Neutrophil (primary cell): ENCODE results near the gene LEF1.

ENCODE experiments used
- H3K27ac ChIP-seq: fragments of 200-600 bp; sonication (generic); 2 replicates; pipeline ENCODE4 v1.5.1; 2016; ENCODE audit warnings: mild to moderate bottlenecking, moderate library complexity
- H3K27me3 ChIP-seq: fragments of 200-600 bp; sonication (generic); 2 replicates; pipeline ENCODE4 v1.6.0; 2016; ENCODE audit warnings: mild to moderate bottlenecking
- H3K36me3 ChIP-seq: fragments of 200-600 bp; sonication (generic); 2 replicates; pipeline ENCODE4 v1.5.1; 2017
- H3K4me1 ChIP-seq, 2 experiments: fragments of 200-600 bp in 1 of 2; sonication (generic) in 1 of 2; 1 replicate in 1 of 2; 2 replicates in 1 of 2; pipeline versions ENCODE4 v1.5.1 to v1.6.1; 2013 to 2016; ENCODE audit warnings: low read depth in 1 of 2, low read length in 1 of 2, mild to moderate bottlenecking in 1 of 2, moderate library complexity in 1 of 2; ENCODE audit not compliant: control insufficient read depth in 1 of 2, insufficient read depth in 1 of 2
- H3K4me3 ChIP-seq, 2 experiments: fragments of 200-600 bp in 1 of 2; sonication (generic) in 1 of 2; 1 replicate in 1 of 2; 2 replicates in 1 of 2; pipeline ENCODE4 v1.5.1; 2013 to 2016; ENCODE audit warnings: low read depth in 1 of 2, low read length in 1 of 2, mild to moderate bottlenecking in 1 of 2, moderate library complexity in 1 of 2
- H3K9me3 ChIP-seq: fragments of 200-600 bp; sonication (generic); 2 replicates; pipeline ENCODE4 v1.5.1; 2016
- CTCF ChIP-seq: fragments of 200-600 bp; sonication (generic); IDR thresholded peaks from 2 replicates; pipeline ENCODE4 v1.5.1; 2016; ENCODE audit warnings: antibody characterized with exemption

The LEF1 gene

GRCh38 chr4:108149588-108150380 is 18.9 kb downstream of the LEF1 start:
- H3K9me3 ChIP-seq = no peaks in the 10 kb centered on the region
- no peaks in the 10 kb centered on the region for H3K4me1 ChIP-seq
- no peaks in the 10 kb centered on the region for H3K36me3 ChIP-seq
- no peak overlapping the region for H3K27ac ChIP-seq
- no peak for TF ChIP-seq CTCF
- no peak overlapping the region for H3K4me3 ChIP-seq
- H3K27me3 ChIP-seq = peaks cover 6% of the 10 kb centered on the region

GRCh38 chr4:108148316-108148715 is 20.4 kb downstream of the LEF1 start:
- no peaks in the 10 kb centered on the region for H3K4me1 ChIP-seq
- no peak overlapping the region for H3K4me3 ChIP-seq
- H3K27me3 ChIP-seq = peaks cover 6% of the 10 kb centered on the region
- H3K27ac ChIP-seq = no peak overlapping the region
- TF ChIP-seq CTCF = no peak
- H3K9me3 ChIP-seq = no peaks in the 10 kb centered on the region
- no peaks in the 10 kb centered on the region for H3K36me3 ChIP-seq

GRCh38 chr4:108146819-108147218 is 21.9 kb downstream of the LEF1 start:
- Histone ChIP-seq H3K36me3 (no peaks in the 10 kb centered on the region), H3K27ac (no peak overlapping the region), H3K4me1 (no peaks in the 10 kb centered on the region), H3K27me3 (no peaks in the 10 kb centered on the region), H3K9me3 (no peaks in the 10 kb centered on the region), H3K4me3 (no peak overlapping the region)
- no peak for TF ChIP-seq CTCF

- Histone ChIP-seq H3K27me3 (no peaks in the 10 kb centered on the region), H3K9me3 (no peaks in the 10 kb centered on the region), H3K4me3 (no peak overlapping the region), H3K27ac (no peak overlapping the region), H3K36me3 (no peaks in the 10 kb centered on the region), H3K4me1 (no peaks in the 10 kb centered on the region)
- TF ChIP-seq CTCF = no peak
Measured at GRCh38 chr4:108146336-108146735, 22.4 kb downstream of the LEF1 start.

GRCh38 chr4:108144451-108144850 is 24.3 kb downstream of the LEF1 start:
- no peaks in the 10 kb centered on the region for H3K9me3 ChIP-seq
- no peak overlapping the region for H3K27ac ChIP-seq
- H3K4me3 ChIP-seq = no peak overlapping the region
- no peaks in the 10 kb centered on the region for H3K4me1 ChIP-seq
- no peaks in the 10 kb centered on the region for H3K27me3 ChIP-seq
- no peak for TF ChIP-seq CTCF
- no peaks in the 10 kb centered on the region for H3K36me3 ChIP-seq
